Trophoblast cell (in vitro differentiated cells and primary cell): ENCODE data around the gene PCBP4.

Experiments used
- DNase-seq, 2 donors: peaks; one replicate each; pipeline ENCODE4 v3.0.0-alpha.2; 2016
- H2AFZ ChIP-seq: 2 replicates; pipeline ENCODE4 v1.6.1; 2013; ENCODE audit warnings: low read length, moderate library complexity, mild to moderate bottlenecking; ENCODE audit not compliant: insufficient read depth, poor library complexity
- H2AK5ac ChIP-seq: 2 replicates; pipeline ENCODE4 v1.6.1; 2013; ENCODE audit warnings: mild to moderate bottlenecking, low read length
- H2BK120ac ChIP-seq: 2 replicates; pipeline ENCODE4 v1.6.1; 2013; ENCODE audit warnings: low read length, mild to moderate bottlenecking, moderate library complexity; ENCODE audit not compliant: insufficient read depth, poor library complexity
- H2BK12ac ChIP-seq: 2 replicates; pipeline ENCODE4 v1.6.1; 2013; ENCODE audit warnings: mild to moderate bottlenecking, low read length, moderate library complexity
- H2BK5ac ChIP-seq: 2 replicates; pipeline ENCODE4 v1.6.1; 2013; ENCODE audit warnings: low read length, low read depth, moderate library complexity, mild to moderate bottlenecking; ENCODE audit not compliant: poor library complexity
- H3K14ac ChIP-seq: 2 replicates; pipeline ENCODE4 v1.6.1; 2013; ENCODE audit warnings: mild to moderate bottlenecking, low read length
- H3K18ac ChIP-seq: 2 replicates; pipeline ENCODE4 v1.6.1; 2013; ENCODE audit warnings: mild to moderate bottlenecking, low read length
- H3K23ac ChIP-seq: 2 replicates; pipeline ENCODE4 v1.6.1; 2013; ENCODE audit warnings: low read length
- H3K27ac ChIP-seq: 2 replicates; pipeline ENCODE4 v1.5.1; 2013; ENCODE audit warnings: low read depth, mild to moderate bottlenecking, inconsistent platforms, low read length, moderate library complexity
- H3K27me3 ChIP-seq: 2 replicates; pipeline ENCODE4 v1.6.1; 2013; ENCODE audit warnings: inconsistent platforms, mild to moderate bottlenecking, low read length, moderate library complexity; ENCODE audit not compliant: insufficient read depth
- H3K36me3 ChIP-seq, 2 experiments: 1 replicate in 1 of 2; 2 replicates in 1 of 2; pipeline ENCODE4 v1.6.1; 2013; ENCODE audit warnings: low read length in 2 of 2, mild to moderate bottlenecking in 2 of 2, moderate library complexity in 1 of 2; ENCODE audit not compliant: insufficient read depth in 2 of 2, control insufficient read depth in 1 of 2
- H3K4ac ChIP-seq: 2 replicates; pipeline ENCODE4 v1.6.1; 2013; ENCODE audit warnings: low read depth, mild to moderate bottlenecking, low read length, moderate library complexity
- H3K4me1 ChIP-seq, 2 experiments: 1 replicate in 1 of 2; 2 replicates in 1 of 2; pipeline ENCODE4 v1.6.1; 2013; ENCODE audit warnings: low read length in 2 of 2, mild to moderate bottlenecking in 2 of 2, moderate library complexity in 1 of 2; ENCODE audit not compliant: insufficient read depth in 2 of 2, control insufficient read depth in 1 of 2
- H3K4me2 ChIP-seq: 2 replicates; pipeline ENCODE4 v1.6.1; 2013; ENCODE audit warnings: inconsistent platforms, mild to moderate bottlenecking, low read length, moderate library complexity
- H3K4me3 ChIP-seq: 2 replicates; pipeline ENCODE4 v1.5.1; 2013; ENCODE audit warnings: mild to moderate bottlenecking, low read depth, low read length, inconsistent platforms
- H3K79me1 ChIP-seq: one replicate; pipeline ENCODE4 v1.6.1; 2013; ENCODE audit warnings: low read length
- H3K79me2 ChIP-seq: 2 replicates; pipeline ENCODE4 v1.6.1; 2013; ENCODE audit warnings: low read length, mild to moderate bottlenecking; ENCODE audit not compliant: control insufficient read depth, insufficient read depth, poor library complexity
- H3K9ac ChIP-seq: 2 replicates; pipeline ENCODE4 v1.6.1; 2013; ENCODE audit warnings: mild to moderate bottlenecking, low read length
- H3K9me3 ChIP-seq: 2 replicates; pipeline ENCODE4 v1.6.1; 2013; ENCODE audit warnings: low read depth, mild to moderate bottlenecking, control low read depth, inconsistent platforms, low read length; ENCODE audit not compliant: insufficient read depth
- H4K12ac ChIP-seq: 2 replicates; pipeline ENCODE4 v1.6.1; 2013; ENCODE audit warnings: low read depth, mild to moderate bottlenecking, low read length, moderate library complexity
- H4K8ac ChIP-seq: 2 replicates; pipeline ENCODE4 v1.6.1; 2013; ENCODE audit warnings: low read depth, mild to moderate bottlenecking, low read length, moderate library complexity
- H4K91ac ChIP-seq: one replicate; pipeline ENCODE4 v1.6.1; 2013; ENCODE audit warnings: low read depth, mild to moderate bottlenecking, low read length, moderate library complexity
- WGBS: extraction: QIAGEN DNeasy Blood & Tissue Kit; methylation state at CpG from one replicate; pipeline ENCODE4 v1.1.7; 2013; ENCODE audit warnings: missing lambda C conversion rate; ENCODE audit not compliant: insufficient read length, insufficient coverage; ENCODE audit errors: extremely low coverage; 5-methylcytosine and 5-hydroxymethylcytosine counted together

PCBP4 gene

DNA sequence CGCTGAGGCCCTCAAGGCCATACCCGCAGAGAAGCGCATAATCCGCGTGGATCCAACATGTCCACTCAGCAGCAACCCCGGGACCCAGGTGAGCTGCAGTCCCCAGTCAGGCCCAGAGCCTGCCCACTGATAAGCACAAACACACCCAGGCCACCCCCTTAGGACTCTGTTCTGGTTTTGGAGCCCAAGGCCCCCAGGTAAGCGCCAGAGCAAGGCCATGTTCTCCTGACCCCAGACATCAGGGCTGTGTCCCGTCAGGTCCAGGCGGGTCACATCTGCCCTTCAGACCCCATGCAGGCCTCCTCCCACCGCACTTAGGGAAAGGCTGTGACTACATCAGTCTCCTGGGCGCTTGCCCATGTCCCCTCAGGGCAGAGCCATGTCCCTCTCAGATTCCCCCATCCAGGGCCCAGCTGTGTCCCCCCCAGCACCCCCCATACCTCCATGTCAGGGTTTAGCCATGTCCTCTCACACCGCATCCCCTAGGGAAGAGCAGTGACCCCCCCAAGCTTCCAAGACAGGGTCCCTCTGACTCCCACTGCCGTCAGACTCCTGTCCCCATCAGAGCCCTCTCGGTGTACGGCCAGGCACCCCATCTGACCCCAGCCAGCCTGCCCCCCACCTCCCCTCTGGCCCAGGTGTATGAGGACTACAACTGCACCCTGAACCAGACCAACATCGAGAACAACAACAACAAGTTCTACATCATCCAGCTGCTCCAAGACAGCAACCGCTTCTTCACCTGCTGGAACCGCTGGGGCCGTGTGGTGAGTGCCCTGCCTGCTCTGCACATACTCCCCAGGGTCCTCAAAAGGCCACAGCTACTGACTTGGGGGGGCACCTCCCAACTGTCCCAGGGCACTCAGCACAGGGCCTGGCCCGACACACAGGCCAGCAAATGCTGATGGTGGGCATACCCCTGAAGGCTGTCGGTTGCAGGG is 23.5 kb downstream of the PCBP4 start:
- H3K79me1 ChIP-seq, result peaks cover 5% of the 10 kb centered on the region
- H4K91ac ChIP-seq, result no peak overlapping the region
- H4K8ac ChIP-seq, result no peak overlapping the region
- DNase-seq, result no peak
- no peak overlapping the region for H4K12ac ChIP-seq
- no peak overlapping the region for H3K4me3 ChIP-seq
- no peak overlapping the region for H3K4ac ChIP-seq
- H3K27me3 ChIP-seq, result no peaks in the 10 kb centered on the region
- no peak overlapping the region for H3K14ac ChIP-seq
- H3K27ac ChIP-seq, result no peak overlapping the region
- no CpG with 5 or more reads among the region's 21 CpGs for WGBS
- H3K79me2 ChIP-seq, result peaks cover 4% of the 10 kb centered on the region
- no peak overlapping the region for H3K23ac ChIP-seq
- no peak overlapping the region for H2BK12ac ChIP-seq
- H2AK5ac ChIP-seq, result no peak overlapping the region
- peaks cover 12 to 14% of the 10 kb centered on the region in 2 experiments for H3K4me1 ChIP-seq
- H3K18ac ChIP-seq, result no peak overlapping the region
- no peak overlapping the region for H3K9ac ChIP-seq
- H3K9me3 ChIP-seq, result no peaks in the 10 kb centered on the region
- no peak overlapping the region for H2BK120ac ChIP-seq
- H2BK5ac ChIP-seq, result no peak overlapping the region
- peaks cover 1 to 2% of the 10 kb centered on the region in 2 experiments for H3K36me3 ChIP-seq
- no peak overlapping the region for H2AFZ ChIP-seq
- H3K4me2 ChIP-seq, result no peak overlapping the region

DNA sequence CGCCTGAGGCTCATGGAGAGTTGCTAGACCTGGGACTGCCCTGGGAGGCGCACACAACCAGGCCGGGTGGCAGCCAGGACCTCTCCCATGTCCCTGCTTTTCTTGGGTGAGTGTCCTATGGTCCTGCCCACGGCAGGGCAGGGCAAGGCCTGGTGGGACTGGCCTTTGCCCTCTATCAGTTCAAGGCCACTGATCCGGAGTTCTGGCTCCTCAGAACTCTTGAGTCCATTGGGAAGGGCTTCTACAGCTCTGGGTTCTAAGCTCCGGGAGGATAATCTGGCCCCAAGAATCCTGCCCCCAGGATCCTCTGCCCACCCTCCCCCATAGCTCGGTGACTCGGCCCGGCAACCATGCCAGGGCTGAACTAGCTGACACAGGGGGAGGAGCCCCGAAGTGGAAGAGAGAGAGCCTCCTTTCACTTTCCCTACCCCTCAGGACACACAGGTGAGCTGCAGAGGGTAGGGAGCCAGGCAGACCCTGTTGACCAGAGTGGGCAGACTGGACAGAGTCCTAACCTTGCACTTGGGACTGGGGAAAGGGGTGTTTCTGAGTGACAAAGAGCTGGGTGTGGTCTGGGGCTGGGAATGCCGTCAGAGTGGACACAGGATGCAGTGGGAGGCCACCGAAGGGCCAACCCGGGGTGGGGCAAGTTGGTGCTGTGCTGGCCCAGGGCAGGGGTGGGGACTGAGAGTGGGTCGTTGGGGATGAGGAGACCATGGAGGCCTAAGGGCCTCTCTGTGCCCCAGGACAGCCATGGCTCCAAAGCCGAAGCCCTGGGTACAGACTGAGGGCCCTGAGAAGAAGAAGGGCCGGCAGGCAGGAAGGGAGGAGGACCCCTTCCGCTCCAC is 24.4 kb downstream of the PCBP4 start:
- H4K8ac ChIP-seq, result peak overlapping the region; percentile 90
- peaks cover 5% of the 10 kb centered on the region for H3K79me1 ChIP-seq
- peaks cover 4% of the 10 kb centered on the region for H3K79me2 ChIP-seq
- H3K23ac ChIP-seq, result no peak overlapping the region
- peaks cover 12 to 14% of the 10 kb centered on the region in 2 experiments for H3K4me1 ChIP-seq
- H3K14ac ChIP-seq, result peak overlapping the region; percentile 80
- peak overlapping the region; percentile 64 for H4K91ac ChIP-seq
- H2AFZ ChIP-seq, result peak overlapping the region; percentile 92
- peaks cover 5 to 6% of the 10 kb centered on the region in 2 experiments for H3K36me3 ChIP-seq
- peak in 1 of 2 donors; percentile 12 for DNase-seq
- WGBS, result no CpG with 5 or more reads among the region's 17 CpGs
- H2BK120ac ChIP-seq, result peak overlapping the region; percentile 36
- no peak overlapping the region for H2BK5ac ChIP-seq
- H3K18ac ChIP-seq, result peak overlapping the region; percentile 36
- peak overlapping the region; percentile 55 for H4K12ac ChIP-seq
- peak overlapping the region; percentile 60 for H3K4me3 ChIP-seq
- peak overlapping the region; percentile 65 for H3K4me2 ChIP-seq
- no peak overlapping the region for H2AK5ac ChIP-seq
- no peak overlapping the region for H3K27ac ChIP-seq
- H3K4ac ChIP-seq, result peak overlapping the region; percentile 22
- H3K9me3 ChIP-seq, result no peaks in the 10 kb centered on the region
- peak overlapping the region; percentile 21 for H3K9ac ChIP-seq
- H3K27me3 ChIP-seq, result no peaks in the 10 kb centered on the region
- H2BK12ac ChIP-seq, result no peak overlapping the region

DNA sequence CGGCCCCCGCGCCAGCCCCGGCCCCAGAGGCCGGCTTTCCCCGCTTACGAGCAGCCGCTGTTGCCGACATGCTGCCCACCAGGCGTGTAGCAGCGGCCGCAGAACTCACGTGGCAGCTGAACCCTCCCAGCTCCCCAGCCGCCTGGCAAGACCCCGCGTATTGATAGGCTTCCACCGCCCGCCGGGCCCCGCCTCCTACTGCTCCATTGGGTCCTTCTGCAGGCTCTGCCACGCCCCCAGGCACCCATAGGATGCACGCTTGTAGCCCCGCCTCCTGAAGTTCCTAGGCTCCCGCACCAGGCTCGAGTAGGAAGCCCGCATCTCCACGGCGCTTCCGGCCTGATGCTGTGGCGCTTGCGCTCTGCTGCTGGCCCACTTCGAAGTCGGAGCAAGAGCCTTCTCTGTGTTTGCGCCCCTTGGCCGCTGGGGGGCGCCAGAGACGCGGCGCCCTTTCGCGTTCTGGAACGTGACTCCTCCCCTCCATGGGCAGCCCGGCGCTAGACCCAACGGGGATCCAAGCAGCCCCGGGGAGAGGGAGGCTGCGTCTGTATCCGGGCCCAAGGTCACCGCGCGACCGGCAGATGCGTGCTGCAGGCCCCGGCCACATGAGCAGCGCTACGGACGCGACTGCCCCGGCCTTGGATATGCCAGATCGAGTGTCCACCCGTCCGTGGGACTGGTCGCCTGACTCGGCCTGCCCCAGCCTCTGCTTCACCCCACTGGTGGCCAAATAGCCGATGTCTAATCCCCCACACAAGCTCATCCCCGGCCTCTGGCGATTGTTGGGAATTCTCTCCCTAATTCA is 25.3 kb downstream of the PCBP4 start, which contains the start of the genes PARP3 and RRP9:
Gene PARP3 (plus strand): TSS at position 566 of the 805 bp plus-strand sequence. CDS start 993 bp downstream, outside the sequence.
Gene RRP9 (minus strand): TSS at position 107 of the 805 bp plus-strand sequence. CDS start 37 bp downstream, at position 70.
- WGBS, result no CpG with 5 or more reads among the region's 67 CpGs
- peaks cover 13 to 14% of the 10 kb centered on the region in 2 experiments for H3K36me3 ChIP-seq
- no peak within 1 kb of the TSS for H2AK5ac ChIP-seq
- H3K9me3 ChIP-seq, result no peaks in the 10 kb centered on the region
- H4K8ac ChIP-seq, result peak within 1 kb of the TSS; percentile 90
- no peaks in the 10 kb centered on the region for H3K27me3 ChIP-seq
- peak within 1 kb of the TSS; percentile 36 for H3K18ac ChIP-seq
- no peak within 1 kb of the TSS for H2BK12ac ChIP-seq
- H3K9ac ChIP-seq, result peak within 1 kb of the TSS; percentile 80
- DNase-seq, result peak; percentile 100
- peak within 1 kb of the TSS; percentile 22 for H3K4ac ChIP-seq
- H3K4me2 ChIP-seq, result peak within 1 kb of the TSS; percentile 96
- H3K4me3 ChIP-seq, result peak within 1 kb of the TSS; percentile 83
- H2AFZ ChIP-seq, result peak within 1 kb of the TSS; percentile 92
- H4K12ac ChIP-seq, result peak within 1 kb of the TSS; percentile 55
- H3K27ac ChIP-seq, result no peak within 1 kb of the TSS
- H4K91ac ChIP-seq, result peak within 1 kb of the TSS; percentile 64
- H2BK120ac ChIP-seq, result peak within 1 kb of the TSS; percentile 36
- H3K4me1 ChIP-seq, result peaks cover 12 to 14% of the 10 kb centered on the region in 2 experiments
- H3K79me1 ChIP-seq, result peaks cover 5% of the 10 kb centered on the region
- H3K79me2 ChIP-seq, result peaks cover 4% of the 10 kb centered on the region
- H2BK5ac ChIP-seq, result peak within 1 kb of the TSS; percentile 24
- peak within 1 kb of the TSS; percentile 14 for H3K23ac ChIP-seq
- H3K14ac ChIP-seq, result peak within 1 kb of the TSS; percentile 80
